CD4-positive, alpha-beta T cell treated with Interleukin-4 for 1 hour (primary cell): ENCODE results near the gene CUTA.

ENCODE experiments used
- DNase-seq, 2 donors: peaks; one replicate each; pipeline ENCODE4 v3.0.0-alpha.2; 2020 to 2022

CUTA gene

GRCh38 chr6:33438978-33439594 lies 21.2 kb upstream of the CUTA start:
- DNase-seq, result no peak

DNA sequence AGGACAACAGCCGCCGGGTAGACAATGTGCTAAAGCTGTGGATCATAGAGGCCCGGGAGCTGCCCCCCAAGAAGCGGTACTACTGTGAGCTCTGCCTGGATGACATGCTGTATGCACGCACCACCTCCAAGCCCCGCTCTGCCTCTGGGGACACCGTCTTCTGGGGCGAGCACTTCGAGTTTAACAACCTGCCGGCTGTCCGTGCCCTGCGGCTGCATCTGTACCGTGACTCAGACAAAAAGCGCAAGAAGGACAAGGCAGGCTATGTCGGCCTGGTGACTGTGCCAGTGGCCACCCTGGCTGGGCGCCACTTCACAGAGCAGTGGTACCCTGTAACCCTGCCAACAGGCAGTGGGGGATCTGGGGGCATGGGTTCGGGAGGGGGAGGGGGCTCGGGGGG lies 19.8 kb upstream of the CUTA start:
- no peak for DNase-seq

DNA sequence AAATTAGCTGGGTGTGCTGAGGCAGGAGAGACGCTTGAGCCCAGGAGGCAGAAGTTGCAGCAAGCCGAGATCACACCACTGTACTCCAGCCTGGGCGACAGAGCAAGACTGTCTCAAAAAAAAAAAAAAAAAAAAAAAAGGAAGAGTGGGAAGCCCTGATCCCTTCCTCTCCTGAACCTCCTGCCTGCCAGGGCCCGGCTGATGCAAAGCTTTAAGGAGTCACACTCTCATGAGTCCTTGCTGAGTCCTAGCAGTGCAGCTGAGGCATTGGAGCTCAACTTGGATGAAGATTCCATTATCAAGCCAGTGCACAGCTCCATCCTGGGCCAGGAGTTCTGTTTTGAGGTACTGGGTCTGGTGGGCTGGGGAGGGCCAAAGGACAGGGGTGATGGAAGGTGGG lies 17.1 kb upstream of the CUTA start:
- DNase-seq, result no peak

DNA sequence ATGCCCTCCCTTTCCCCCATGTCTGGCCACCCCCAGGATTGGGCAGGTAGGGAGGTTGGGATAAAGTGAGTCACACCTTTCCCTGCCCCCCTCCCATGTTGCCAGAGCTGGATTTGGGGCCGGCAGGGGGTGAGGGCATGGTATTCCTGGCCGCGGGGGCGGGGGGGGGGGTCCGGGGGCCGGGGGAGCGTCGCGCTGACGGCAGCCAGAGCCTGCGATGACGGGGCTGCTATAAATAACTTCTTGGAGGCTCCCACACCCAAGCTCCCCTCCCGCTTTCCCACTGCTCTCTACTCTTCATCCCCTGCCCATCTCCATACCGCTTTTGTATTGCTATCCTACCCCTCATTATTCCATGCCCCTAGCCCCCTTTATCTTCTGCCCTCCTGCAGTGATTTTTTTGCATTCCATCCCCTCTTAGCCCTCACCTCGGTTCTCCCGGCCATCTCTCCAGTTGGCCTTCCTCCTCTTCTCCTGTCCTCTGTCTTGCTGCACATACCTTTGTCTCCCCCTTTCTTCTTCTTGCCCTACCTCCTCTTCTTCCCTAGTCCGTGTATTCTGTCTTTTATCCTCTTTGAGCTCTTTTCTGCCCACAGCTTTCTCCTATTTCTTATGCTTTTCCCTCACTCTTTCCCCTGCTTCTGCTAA lies 15.8 kb upstream of the CUTA start:
- no peak for DNase-seq

GRCh38 chr6:33433001-33433543 lies 15.2 kb upstream of the CUTA start:
- no peak for DNase-seq

DNA sequence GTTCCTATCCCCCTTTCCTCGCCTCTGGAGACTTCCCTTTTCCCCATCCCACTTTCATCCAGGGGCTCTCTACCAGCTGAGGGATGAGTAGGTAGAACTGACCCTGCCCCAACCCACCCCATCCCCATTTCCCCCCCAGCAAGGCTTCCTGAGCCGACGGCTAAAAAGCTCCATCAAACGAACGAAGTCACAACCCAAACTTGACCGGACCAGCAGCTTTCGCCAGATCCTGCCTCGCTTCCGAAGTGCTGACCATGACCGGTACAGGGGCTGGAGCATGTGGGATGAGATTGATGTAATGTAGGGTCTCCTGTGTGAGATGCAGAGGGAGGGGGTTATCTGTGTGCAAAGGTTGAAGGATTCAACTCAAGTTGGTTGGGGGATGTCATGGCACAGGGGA lies 14.6 kb upstream of the CUTA start:
- DNase-seq, result no peak

DNA sequence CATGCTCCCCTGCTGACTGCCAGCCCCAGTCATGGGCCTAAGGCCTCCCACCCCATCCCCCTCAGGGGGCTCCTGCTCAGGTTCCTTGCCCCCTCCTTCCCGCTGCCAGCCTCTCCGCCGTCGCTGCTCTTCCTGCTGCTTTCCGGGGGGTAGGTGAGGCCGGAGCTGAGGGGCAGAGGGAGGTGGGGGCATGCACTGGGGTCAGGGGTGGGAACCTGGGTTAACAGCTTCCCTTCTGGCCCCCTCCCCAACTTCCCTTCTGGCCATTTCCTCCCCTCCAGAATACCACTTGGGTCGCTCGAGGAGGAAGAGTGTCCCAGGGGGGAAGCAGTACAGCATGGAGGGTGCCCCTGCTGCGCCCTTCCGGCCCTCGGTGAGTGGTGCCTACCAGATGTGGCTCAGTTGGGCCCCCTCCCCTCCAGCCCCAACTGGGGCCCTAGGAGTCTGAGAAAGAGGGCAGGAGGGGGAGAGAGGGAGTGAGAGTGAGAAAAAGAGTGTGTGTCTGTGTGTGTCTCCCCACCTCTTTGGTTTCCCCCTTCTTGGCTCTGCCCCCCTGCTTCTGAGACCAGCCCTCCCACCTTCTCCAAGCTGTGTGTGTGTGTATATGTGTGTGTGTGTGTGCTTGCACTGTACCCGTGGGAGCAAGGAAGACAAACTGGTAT lies 14.1 kb upstream of the CUTA start:
- peak; percentile 16 to 38 for DNase-seq

DNA sequence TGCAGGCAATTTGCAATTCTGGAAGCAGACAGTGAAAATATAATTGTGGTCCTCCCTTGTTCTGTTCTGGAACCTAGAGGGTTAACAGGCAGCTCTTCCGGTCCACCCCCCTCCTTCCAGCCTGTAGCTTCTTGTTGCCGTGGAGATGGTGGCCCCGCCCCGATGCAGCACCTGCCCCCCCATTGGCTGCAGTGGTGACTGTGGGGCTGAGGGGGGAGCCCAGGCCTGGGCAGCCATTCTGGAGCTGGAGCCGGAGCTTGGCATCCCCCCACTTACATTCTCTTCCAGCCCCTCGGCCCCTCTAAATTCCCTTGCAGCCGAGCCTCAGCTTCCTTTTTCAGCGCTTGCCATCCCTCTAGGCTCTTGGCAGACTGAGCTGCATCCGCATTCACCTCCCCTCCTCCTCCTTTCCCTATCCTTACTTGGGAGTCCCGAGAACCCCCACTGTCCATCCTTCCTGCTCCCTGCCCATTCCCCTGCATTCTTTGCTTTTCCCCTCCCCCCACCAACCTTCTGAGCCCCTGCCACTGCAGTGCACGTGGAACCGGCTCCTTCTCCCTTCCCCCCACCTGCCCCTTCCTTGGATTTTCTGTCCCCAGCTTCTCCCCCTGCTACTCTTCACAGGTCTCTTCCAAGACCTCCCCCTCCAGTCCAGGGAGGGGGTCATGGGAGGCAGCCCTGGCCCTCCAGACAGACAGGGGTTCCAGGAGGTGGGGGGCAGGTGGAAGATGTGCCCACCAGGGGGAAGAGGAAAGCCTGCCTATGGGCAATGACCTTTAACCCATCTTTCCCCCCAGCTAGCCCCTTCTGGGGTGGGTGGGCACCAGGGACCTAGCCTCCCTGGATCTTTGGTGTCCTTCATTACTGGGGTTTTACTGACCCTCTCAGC lies 13.3 kb upstream of the CUTA start:
- peak; percentile 89 to 90 for DNase-seq

DNA sequence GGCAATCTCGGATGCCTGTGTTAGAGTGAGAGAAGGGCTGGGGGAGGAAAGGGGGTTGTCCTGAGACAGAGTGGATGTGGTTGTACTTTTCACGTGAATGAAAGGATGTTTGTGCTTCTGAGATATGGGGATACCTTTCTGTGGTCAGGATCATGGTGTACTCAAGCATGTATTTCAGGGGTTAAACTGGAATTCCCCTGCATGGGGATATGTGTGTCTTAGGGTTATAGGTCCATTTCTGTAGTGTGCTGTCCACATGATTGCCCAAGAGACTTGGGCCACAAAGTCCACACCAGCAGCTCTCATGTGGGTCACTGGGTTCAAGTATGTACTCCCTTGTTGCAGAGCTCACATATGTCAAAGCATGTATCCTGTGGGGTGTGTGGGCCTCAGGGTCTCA lies 12.4 kb upstream of the CUTA start:
- DNase-seq, result peak in 1 of 2 donors; percentile 56

- peak in 1 of 2 donors; percentile 63 for DNase-seq
These were observed 11.8 kb upstream of the CUTA start for GRCh38 chr6:33429750-33430052.

GRCh38 chr6:33428966-33429749 lies 11.3 kb upstream of the CUTA start:
- DNase-seq, result no peak

- DNase-seq, result peak; percentile 43 to 58
These were observed 10.5 kb upstream of the CUTA start for GRCh38 chr6:33428224-33428965.

DNA sequence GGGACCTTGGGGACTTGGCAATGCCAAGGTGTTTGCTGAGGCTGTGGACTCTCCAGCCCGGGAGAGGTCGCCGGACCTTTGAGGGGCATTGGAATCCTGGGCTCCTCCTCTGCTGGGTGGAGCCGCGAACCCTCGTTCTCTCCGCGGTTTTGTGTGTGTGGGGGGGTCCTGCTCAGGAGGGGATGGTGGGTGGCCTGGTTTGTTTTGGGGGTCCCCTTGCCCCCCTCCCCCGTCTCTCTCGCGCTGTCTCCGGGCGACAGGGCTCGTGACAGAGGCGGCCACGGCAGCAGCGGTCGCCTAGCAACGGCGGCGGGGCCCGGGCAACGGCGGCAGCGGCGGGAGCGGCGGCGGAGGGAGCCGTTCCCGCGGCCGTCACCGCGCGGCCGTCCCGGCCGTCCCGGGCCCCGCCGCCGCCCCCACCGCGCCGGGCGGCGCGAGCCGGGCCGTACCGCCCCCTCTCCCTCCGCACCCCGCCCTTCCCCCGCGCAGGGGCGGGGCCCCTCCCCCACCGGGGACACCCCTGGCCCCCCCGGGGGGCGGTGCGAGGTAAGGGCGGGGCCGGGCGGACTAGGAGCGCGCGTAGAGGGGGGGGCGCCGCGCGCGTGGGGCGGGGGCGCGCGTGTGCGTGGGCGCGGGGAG lies 9.8 kb upstream of the CUTA start:
- peak; percentile 66 to 77 for DNase-seq

DNA sequence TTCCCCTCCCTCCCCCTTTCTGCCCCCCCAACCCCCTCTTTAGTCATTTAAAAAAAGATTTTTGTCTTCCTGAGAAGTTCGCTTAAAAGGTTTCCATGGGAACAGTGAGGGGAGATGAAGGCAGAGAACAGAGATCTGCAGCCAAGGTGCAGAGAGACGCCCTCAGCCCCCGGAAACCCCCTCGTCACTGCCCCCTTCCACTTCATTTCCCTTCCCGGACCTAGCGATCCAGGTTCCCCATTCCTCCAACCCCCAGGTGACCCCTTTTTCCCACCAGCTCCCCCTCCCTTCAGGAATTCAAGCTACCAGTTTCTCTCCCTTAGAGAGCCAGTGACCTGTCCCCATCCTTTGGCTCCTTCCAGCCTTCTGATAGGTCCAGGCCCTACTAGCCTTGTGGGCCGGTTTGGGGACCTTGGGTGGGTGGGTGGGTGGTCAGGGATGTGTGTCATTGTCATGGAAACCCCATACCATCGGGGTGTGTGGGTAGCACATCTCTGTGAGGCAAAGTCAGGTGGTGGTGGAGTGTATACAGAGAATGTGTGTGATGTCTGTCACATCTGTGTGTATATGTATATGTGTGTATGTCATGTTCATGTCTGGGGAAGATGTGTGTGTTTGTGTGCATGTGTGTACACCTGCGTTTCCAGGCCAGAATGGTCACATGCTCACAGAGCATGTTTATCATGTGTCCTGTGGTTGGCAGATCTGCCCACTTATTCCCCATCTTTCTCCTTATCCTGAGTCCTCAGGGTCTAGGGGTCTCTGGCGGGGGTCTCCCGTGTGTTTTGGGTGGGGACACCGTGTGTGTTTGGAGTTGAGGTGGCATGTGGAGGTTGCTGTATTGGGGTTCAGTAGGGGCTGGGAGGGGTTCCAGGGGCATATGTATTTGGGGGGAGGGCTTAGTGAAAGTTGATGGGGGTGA lies 8.9 kb upstream of the CUTA start:
- peak; percentile 76 to 87 for DNase-seq

GRCh38 chr6:33425668-33426577 lies 8.0 kb upstream of the CUTA start:
- peak; percentile 90 to 93 for DNase-seq

DNA sequence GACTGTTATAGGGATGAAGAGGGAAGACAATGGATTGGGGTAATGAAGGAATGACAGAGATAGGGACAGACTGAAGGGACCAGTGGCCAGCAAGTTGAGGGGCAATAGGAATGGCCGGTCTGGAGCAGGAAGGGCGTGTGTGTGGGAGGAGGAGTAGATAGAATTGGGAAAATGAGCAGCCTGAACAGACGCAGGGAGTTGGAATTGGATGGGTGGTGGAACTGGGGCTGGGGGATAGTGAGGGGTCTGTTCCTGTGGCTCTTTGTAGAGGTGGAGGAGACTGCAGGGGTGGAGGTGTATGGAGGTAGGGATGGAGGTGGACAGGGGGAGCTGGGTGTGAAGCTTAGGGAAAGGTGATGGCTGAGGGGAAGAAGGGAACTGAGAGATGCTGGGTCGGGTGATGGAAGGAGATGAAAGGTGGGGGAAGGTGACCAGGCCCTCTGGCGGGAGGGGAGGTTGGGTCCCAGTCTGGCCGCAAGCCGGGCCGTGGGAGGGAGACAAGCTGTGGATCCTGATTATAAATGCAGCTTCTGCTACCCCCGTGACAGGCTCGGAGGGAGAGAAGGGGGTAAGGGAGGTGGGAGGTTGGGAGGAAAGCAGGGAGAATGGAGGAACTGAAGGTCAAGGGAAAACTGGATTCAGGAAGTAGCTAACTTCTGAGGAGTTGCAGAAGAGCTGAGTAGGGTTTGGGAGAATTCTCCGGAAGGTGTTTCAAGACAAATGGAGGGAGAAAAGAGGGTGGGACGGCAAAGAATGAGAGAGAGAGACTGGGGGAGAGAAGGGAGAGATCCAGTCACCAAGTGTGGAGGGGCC lies 7.2 kb upstream of the CUTA start:
- DNase-seq, result no peak

DNA sequence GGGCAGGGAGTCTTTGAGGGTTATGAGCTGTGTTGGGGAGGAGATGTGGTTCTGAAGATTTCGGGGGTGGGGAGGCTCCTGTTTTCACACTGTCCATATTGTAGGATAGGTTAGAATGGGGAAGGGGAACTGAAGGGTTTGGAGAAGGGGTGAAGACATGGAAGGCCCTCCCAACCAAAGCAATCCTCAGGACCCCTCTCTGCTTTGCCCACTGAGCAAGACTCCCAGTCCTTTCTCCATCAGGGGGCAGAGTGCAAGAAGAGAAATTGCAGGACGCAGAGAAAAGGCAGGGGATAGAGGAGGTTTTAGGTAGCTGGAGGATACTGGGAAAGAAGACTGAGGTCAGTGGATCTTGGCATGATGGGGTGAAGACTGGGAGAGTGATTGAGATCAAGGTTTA lies 5.9 kb upstream of the CUTA start:
- no peak for DNase-seq

DNA sequence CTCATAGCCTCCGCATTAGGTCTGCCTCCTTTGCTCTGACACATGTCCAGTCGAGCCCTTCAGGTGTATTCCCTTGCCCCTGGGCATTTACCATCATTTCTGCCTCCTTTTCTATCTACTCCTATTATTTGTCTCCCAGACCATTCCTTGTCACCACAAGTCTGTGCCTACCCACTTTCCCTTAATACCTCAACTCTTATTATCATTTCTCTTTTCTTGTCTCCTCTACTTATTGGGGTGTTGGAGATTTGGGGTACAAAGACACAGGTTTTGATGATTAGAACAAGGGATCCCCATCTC lies 3.4 kb upstream of the CUTA start:
- DNase-seq, result no peak
